Mononuclear cell (primary cell): ENCODE data around the gene UBA1. TPM values are rescaled to one million over a fixed set of nuclear protein-coding genes. Genes with fewer than 3 reads are reported as not detected.
"Not testable (repeated sequence)": the region's sequence is repeated elsewhere in the genome, so short reads cannot be mapped to it uniquely, and the experiment has no call there.

Source experiments
- H3K27me3 ChIP-seq: 2 replicates; pipeline ENCODE4 v1.6.0; 2011; ENCODE audit warnings: low read length, control low read depth; ENCODE audit not compliant: insufficient read depth
- H3K4me1 ChIP-seq: 2 replicates; pipeline ENCODE4 v1.5.1; 2011; ENCODE audit warnings: mild to moderate bottlenecking, low read length, control low read depth; ENCODE audit not compliant: insufficient read depth
- H3K4me3 ChIP-seq: 2 replicates; pipeline ENCODE4 v1.5.1; 2011; ENCODE audit warnings: mild to moderate bottlenecking, low read length, moderate library complexity
- H3K9me3 ChIP-seq: 2 replicates; pipeline ENCODE4 v1.5.1; 2011; ENCODE audit warnings: low read depth, mild to moderate bottlenecking, control low read depth, low read length
- total RNA-seq: library from RNA; depleted of rRNA; stranded (reverse); fragments of >200 nt; gene quantifications from one replicate; pipeline ENCODE4 v1.2.3, GENCODE V29; 2012

UBA1 gene
- total RNA-seq, 1 donor = 53.2 TPM

DNA sequence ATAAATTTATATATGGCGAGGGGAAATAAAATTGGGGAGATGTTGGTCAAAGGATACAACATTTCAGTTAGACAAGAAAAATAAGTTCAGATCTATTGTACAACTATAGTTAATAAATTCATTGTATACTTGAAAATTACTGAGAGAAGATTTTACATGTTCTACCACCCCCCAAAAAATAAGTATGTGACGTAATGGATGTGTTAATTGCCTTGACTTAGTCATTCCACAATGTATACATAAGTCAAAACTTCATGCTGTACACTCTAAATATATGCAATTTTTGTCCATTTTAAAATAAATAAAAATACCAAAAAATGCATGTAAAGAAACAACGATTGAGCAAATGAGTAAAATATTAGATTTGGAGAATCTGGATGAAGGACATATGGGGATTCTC lies 41.0 kb downstream of the UBA1 start:
- H3K4me1 ChIP-seq = peaks cover 8% of the 10 kb centered on the region
- no peaks in the 10 kb centered on the region for H3K27me3 ChIP-seq
- no peaks in the 10 kb centered on the region for H3K9me3 ChIP-seq
- H3K4me3 ChIP-seq = no peak overlapping the region

DNA sequence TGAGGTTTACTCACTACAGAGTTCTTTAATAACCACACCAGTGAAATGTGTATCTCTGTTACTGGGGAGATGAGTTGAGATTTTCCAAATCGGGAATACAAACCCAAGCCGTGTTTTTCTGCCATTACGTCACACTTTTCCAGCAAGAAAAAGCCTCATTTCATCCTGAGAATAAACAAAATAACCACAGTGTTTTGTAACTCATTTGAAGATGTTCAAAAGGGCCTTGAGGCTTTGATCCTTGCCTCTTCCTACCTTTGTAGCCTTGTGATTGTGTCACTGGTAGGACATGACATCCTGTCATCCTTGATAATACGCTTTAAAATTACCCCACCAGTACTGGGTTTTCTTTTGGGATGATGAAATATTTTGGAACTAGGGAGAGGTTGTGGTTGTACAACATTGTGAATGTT lies 42.1 kb downstream of the UBA1 start:
- Histone ChIP-seq H3K4me3 (no peak overlapping the region), H3K27me3 (no peaks in the 10 kb centered on the region), H3K4me1 (peaks cover 8% of the 10 kb centered on the region), H3K9me3 (no peaks in the 10 kb centered on the region)

DNA sequence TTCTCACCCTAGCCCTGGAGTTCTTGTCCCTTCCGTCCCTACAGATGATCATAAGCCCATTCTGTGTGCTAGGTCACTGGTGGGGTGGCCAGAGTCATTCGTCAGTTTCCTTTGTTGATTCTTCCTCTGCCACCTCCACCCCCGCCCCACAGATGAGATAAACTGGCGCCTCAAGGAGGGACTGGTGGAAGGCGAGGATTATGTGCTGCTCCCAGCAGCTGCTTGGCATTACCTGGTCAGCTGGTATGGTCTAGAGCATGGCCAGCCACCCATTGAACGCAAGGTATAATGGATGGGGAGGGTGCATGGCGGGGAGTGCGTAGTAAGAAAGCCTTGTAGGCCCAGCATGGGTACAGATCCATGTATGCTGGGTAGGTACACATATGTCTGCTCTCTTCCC lies 45.6 kb downstream of the UBA1 start:
- Histone ChIP-seq H3K4me3 (no peak overlapping the region), H3K27me3 (no peaks in the 10 kb centered on the region), H3K4me1 (no peaks in the 10 kb centered on the region), H3K9me3 (no peaks in the 10 kb centered on the region)

DNA sequence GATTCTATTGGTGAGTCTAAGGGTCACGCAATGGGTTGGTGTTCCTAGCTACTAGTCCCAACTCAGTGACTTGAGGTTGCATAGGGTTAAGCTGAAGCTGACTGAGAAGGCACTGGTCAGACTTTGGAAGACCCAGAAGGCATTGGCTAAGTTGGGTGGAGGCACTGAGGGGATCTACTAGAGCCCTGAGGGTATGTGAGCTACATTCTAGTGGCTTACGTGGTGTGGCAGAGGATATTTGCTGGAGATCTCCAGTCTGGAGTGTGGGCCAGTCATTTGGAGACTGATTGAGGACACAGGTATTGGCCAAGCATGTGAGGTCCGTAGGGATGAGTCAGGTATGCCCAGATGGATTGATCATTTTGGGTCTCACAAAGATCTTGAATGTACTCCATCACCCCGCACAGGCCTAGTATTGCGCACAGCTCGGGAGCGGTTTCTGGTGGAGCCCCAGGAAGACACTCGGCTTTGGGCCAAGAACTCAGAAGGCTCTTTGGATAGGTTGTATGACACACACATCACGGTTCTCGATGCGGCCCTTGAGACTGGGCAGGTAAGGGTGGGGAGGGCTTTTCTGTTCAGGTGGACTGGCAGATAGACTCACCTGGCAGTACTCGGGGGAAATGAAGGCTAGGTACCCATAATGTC lies 46.4 kb downstream of the UBA1 start:
- Histone ChIP-seq H3K9me3 (no peaks in the 10 kb centered on the region), H3K4me3 (no peak overlapping the region), H3K27me3 (no peaks in the 10 kb centered on the region), H3K4me1 (no peaks in the 10 kb centered on the region)

DNA sequence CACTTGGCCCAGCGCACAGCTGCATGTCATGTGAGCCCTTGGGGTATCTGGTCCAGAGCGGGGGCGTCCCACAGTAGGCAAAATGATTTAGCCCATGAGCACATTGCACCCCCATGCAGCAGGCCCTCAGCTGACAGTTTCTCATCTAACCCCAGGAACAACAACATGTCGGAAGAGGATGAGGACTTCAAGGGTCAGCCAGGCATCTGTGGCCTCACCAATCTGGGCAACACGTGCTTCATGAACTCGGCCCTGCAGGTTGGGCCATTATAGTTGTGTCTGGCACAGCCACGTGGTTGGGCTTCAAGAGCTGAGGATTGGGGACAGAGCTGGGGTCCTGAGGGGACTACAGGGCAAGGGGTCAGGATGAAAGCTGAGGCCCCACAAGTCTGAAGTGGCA lies 47.0 kb downstream of the UBA1 start:
- H3K4me1 ChIP-seq = no peaks in the 10 kb centered on the region
- H3K9me3 ChIP-seq = no peaks in the 10 kb centered on the region
- no peak overlapping the region for H3K4me3 ChIP-seq
- H3K27me3 ChIP-seq = no peaks in the 10 kb centered on the region

DNA sequence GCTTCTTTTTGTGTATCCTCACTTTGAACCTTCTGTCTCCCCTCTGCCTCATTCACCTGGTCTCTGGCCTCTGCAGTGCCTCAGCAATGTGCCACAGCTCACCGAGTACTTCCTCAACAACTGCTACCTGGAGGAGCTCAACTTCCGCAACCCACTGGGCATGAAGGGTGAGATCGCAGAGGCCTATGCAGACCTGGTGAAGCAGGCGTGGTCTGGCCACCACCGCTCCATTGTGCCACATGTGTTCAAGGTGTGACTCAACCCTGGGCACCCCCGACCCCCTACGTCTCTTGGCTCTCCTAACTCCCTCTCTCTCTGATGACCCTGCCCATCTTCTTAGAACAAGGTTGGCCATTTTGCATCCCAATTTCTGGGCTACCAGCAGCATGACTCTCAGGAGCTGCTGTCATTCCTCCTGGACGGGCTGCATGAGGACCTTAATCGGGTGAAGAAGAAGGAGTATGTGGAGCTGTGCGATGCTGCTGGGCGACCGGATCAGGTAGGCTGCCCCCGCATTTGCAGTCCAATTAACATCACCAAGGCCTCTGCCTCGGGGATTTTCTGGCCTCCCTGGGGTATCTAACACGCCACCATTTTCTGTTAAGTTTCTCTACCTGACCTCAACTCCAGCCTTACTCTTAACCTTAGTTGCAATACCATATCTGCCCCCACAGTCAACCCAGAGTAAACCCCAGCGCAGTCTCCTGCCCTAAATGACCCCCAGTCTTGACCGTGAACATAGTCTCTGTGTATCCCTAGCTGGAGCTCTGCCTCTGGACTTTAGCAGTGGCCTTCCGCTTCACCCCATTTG lies 47.8 kb downstream of the UBA1 start:
- H3K27me3 ChIP-seq = no peaks in the 10 kb centered on the region
- no peak overlapping the region for H3K4me3 ChIP-seq
- no peaks in the 10 kb centered on the region for H3K4me1 ChIP-seq
- H3K9me3 ChIP-seq = no peaks in the 10 kb centered on the region

DNA sequence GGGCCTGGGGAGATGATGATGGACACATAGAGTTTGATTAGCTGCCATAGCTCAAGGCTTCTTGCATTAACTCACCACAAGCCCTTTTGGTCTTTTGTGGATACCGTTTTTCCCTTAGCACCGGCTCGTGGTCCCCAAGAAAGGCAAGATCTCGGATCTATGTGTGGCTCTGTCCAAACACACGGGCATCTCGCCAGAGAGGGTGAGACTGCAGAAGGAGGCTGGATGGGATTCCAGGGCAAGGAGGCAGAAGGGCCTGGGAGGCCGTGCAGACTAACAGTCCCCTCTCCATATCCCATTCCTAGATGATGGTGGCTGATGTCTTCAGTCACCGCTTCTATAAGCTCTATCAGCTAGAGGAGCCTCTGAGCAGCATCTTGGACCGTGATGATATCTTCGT lies 48.7 kb downstream of the UBA1 start:
- Histone ChIP-seq H3K27me3 (no peaks in the 10 kb centered on the region), H3K9me3 (no peaks in the 10 kb centered on the region), H3K4me3 (no peak overlapping the region), H3K4me1 (no peaks in the 10 kb centered on the region)

DNA sequence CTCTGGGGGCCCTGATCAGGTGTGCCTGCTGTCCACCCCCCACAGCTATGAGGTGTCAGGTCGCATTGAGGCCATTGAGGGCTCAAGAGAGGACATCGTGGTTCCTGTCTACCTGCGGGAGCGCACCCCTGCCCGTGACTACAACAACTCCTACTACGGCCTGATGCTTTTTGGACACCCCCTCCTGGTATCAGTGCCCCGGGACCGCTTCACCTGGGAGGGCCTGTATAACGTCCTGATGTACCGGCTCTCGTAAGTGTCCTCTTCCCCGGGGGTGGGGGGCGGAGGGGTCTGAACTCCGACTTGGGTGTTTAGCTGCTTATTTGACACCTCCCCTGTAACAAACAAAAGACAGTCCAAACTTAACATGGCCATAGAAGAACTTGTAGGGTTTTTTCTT lies 49.7 kb downstream of the UBA1 start:
- Histone ChIP-seq H3K4me1 (no peaks in the 10 kb centered on the region), H3K4me3 (no peak overlapping the region), H3K27me3 (no peaks in the 10 kb centered on the region), H3K9me3 (no peaks in the 10 kb centered on the region)

DNA sequence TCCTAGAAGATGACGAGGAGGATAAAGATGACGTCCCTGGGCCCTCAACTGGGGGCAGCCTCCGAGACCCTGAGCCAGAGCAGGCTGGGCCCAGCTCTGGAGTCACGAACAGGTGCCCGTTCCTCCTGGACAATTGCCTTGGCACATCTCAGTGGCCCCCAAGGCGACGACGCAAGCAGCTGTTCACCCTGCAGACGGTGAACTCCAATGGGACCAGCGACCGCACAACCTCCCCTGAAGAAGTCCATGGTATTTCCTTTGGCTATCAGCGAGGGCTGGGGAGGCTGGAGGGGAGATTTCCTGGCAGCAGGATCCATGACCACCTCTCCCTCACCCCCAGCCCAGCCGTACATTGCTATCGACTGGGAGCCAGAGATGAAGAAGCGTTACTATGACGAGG lies 51.0 kb downstream of the UBA1 start:
- H3K4me1 ChIP-seq = no peaks in the 10 kb centered on the region
- no peak overlapping the region for H3K4me3 ChIP-seq
- no peaks in the 10 kb centered on the region for H3K27me3 ChIP-seq
- H3K9me3 ChIP-seq = no peaks in the 10 kb centered on the region

DNA sequence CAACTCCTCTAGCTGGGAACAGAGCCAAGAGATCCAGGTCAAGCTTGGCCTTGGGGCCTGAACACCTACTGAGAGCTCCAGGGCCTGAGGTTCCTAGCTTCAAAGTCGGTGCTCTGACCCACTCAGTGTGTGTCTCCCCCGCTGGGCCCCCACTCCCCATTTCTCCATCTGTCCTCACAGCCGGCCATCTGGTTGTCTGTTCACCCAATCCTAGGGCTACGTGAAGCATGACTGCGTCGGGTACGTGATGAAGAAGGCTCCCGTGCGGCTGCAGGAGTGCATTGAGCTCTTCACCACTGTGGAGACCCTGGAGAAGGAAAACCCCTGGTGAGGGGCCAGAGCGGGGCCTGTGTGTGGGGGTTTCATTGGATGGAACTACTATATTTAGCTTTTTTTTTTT lies 51.5 kb downstream of the UBA1 start:
- no peaks in the 10 kb centered on the region for H3K27me3 ChIP-seq
- H3K9me3 ChIP-seq = no peaks in the 10 kb centered on the region
- H3K4me1 ChIP-seq = no peaks in the 10 kb centered on the region
- H3K4me3 ChIP-seq = no peak overlapping the region

DNA sequence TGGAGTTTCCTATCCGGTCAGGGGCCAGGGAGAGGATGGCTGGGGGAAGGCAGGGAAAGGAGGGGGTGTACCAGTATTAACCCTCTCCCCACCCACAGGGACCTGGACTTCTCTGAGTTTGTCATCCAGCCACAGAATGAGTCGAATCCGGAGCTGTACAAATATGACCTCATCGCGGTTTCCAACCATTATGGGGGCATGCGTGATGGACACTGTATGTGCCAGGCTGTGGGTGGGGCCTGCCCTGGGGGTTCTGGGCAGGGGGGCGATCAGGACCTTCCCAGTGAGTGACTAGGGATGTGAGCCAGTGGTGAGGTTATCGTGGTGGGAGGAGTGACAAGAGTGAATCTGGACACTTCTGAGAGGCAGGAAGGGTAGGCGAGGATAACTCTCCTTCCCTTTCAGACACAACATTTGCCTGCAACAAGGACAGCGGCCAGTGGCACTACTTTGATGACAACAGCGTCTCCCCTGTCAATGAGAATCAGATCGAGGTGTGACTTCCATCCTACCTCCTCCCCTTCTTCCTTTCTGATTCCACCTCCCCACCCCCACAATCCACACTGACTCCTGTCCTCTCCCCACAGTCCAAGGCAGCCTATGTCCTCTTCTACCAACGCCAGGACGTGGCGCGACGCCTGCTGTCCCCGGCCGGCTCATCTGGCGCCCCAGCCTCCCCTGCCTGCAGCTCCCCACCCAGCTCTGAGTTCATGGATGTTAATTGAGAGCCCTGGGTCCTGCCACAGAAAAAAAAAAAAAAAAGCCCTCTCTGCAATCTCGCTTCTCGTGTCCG lies 53.8 kb downstream of the UBA1 start:
- no peak overlapping the region for H3K4me3 ChIP-seq
- no peaks in the 10 kb centered on the region for H3K27me3 ChIP-seq
- H3K9me3 ChIP-seq = no peaks in the 10 kb centered on the region
- H3K4me1 ChIP-seq = no peaks in the 10 kb centered on the region

DNA sequence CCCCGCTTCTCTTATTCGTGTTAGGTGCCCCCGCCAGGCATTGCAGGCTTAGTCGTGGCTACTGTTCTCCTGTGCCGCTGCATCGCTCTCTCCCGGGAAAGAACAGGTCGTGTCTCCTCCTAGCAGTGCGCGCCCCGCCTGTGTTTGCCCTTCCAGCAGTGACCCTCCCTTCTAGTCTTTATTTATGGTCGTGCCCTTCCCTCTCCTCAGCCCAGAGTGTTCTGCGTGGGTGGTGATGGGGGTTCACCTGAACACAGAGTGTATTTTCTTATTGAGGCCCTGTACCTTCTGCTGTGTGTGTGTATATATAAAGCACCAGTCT lies 54.3 kb downstream of the UBA1 start:
- Histone ChIP-seq H3K27me3 (no peaks in the 10 kb centered on the region), H3K9me3 (no peaks in the 10 kb centered on the region), H3K4me3 (no peak overlapping the region), H3K4me1 (no peaks in the 10 kb centered on the region)

DNA sequence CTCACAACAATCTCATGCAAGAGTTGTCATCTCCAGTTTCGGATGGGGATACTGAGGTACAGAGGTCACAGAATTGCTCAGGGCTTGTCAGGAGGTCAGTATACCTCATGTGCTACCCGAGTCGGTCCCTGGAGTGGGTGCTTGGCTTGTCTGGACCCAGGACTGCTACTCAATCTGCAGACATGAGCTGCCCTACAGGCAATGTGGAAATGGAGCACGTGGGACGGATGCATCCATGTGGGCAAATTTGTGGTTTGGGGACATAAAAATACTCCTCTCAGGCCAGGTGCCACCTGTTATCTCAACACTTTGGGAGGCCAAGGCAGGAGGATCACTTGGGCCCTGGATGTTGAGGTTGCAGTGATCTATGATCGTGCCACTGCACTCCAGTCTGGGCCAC lies 54.9 kb downstream of the UBA1 start:
- no peaks in the 10 kb centered on the region for H3K4me1 ChIP-seq
- no peak overlapping the region for H3K4me3 ChIP-seq
- no peaks in the 10 kb centered on the region for H3K27me3 ChIP-seq
- H3K9me3 ChIP-seq = no peaks in the 10 kb centered on the region

DNA sequence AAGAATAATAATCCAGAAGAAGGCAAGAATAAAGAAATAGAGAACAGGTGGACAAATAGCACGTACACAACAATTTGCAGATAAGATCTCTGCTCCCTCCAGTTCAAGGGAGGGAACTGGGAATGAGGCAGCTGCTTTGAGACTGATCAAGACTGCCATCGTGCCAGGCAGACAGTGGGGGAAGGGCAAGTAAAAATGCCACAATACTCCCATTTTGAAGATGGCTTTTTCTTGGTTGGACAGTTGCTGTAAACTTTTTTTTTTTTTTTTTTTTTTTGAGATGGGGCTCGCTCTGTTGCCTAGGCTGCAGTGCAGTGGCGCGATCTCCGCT lies 56.4 kb downstream of the UBA1 start:
- H3K27me3 ChIP-seq = no peaks in the 10 kb centered on the region
- H3K4me1 ChIP-seq = no peaks in the 10 kb centered on the region
- no peak overlapping the region for H3K4me3 ChIP-seq
- H3K9me3 ChIP-seq = no peaks in the 10 kb centered on the region

DNA sequence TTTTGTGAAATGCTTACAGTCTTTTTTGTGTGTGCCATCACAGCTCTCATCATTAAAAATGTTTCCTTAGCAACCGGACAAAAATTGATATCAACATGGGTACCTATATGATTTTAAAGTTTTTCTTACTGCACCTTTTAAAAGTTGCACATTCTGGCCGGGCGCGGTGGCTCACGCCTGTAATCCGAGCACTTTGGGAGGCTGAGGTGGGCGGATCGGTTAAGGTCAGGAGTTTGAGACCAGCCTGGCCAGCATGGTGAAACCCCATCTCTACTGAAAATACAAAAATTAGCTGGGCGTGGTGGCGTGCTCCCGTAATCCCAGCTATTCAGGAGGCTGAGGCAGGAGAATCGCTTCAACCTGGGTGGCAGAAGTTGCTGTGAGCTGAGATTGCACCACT lies 64.0 kb downstream of the UBA1 start:
- H3K4me3 ChIP-seq, H3K27me3 ChIP-seq, H3K9me3 ChIP-seq, H3K4me1 ChIP-seq: not testable (repeated sequence)
